Coronary artery (tissue), 2 donors: ENCODE measurements around the gene DPP10.

Source experiments
- DNase-seq: peaks from one replicate; pipeline ENCODE4 v3.0.0-alpha.2; 2017; ENCODE audit warnings: low spot score
- H3K27ac ChIP-seq, 2 donors: fragments of 200-600 bp; sonication (generic); one replicate each; pipeline ENCODE4 v1.5.1; 2016 to 2019
- H3K4me3 ChIP-seq: fragments of 200-600 bp; sonication (generic); 2 replicates; pipeline ENCODE4 v1.5.1; 2016; ENCODE audit warnings: mild to moderate bottlenecking, moderate library complexity
- TF ChIP-seq, protein P1 (sequence below): fragments of 200-600 bp; sonication (generic); IDR thresholded peaks from one replicate; pipeline ENCODE4 v1.5.1; 2019; ENCODE audit warnings: antibody characterized with exemption

DPP10 gene

DNA sequence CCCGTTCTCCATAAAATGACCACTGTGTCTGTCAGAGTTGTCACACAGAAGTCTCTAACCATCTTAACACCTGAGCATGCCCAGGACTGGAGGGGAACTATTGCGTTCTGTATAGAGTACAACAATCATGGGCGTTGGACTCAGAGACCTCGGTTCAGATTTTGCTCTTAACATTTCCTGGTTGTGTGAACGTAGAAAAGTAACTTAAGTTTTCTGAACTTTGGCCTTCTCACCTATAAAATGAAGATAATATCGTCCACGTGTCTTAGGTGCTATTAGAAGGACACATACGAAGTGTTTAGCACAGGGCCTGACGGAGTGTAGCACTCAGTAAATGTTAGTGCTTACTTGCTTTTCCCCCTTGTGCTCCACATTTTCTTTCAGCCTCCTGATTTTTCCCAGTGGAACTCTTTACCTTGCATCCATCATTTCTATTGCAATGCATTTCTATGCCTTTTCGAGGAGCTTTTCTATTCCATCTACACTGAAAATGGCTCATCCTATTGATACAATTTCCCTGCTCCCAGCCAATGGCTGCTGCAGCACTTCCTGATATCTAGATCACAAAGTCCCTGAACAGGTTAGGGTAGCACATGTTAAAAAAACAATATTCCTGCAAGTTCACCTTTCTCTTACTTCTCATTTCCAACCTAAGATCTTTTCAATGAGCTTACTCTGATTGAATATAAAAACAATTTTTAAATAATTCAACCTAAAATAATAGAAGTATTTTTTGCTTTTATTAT is 22.7 kb downstream of the DPP10 start:
- TF ChIP-seq, protein P1, sequence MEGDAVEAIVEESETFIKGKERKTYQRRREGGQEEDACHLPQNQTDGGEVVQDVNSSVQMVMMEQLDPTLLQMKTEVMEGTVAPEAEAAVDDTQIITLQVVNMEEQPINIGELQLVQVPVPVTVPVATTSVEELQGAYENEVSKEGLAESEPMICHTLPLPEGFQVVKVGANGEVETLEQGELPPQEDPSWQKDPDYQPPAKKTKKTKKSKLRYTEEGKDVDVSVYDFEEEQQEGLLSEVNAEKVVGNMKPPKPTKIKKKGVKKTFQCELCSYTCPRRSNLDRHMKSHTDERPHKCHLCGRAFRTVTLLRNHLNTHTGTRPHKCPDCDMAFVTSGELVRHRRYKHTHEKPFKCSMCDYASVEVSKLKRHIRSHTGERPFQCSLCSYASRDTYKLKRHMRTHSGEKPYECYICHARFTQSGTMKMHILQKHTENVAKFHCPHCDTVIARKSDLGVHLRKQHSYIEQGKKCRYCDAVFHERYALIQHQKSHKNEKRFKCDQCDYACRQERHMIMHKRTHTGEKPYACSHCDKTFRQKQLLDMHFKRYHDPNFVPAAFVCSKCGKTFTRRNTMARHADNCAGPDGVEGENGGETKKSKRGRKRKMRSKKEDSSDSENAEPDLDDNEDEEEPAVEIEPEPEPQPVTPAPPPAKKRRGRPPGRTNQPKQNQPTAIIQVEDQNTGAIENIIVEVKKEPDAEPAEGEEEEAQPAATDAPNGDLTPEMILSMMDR = no peak
- Histone ChIP-seq H3K4me3 (no peak overlapping the region), H3K27ac (no peak overlapping the region)
- no peak for DNase-seq

DNA sequence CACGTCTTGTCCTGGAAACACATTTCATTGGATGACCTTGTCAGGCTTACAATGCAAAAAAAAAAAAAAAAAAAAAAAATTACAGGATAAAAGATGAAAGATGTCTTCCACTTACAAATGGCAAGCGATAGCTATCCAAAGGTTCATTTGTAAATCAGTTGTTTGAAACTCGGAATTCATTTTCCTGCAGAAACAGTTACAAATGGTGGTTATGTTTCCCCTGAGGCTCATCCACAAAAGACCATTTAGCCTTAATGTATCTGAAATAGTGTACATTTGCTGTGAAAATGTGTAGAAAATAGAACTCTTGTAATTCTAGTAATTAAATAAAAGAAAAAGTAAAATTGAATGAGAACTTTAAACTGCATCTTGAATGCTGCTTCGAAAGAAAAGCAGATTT is 25.9 kb downstream of the DPP10 start:
- DNase-seq = no peak
- Histone ChIP-seq H3K27ac (no peak overlapping the region), H3K4me3 (no peak overlapping the region)
- TF ChIP-seq, protein P1 = no peak

DNA sequence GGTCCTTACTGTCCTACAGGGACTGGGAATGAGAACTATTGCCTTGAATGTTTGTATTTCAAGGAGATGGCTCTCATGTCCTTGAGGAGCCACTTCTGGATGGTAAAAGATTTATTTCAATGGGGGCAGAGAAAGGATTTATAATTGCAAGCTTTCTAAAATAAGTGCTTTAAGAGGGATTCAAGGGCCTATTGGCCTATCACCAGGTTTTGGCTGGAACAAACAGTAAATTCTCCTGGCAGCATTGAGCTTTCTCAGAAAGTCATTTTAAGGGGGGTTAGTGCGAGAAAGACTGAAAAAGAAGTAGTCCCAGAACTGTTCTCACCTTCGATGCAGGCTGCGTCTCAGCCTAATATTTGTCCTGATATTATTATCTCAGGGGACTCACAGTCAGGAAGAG is 29.8 kb downstream of the DPP10 start:
- TF ChIP-seq, protein P1 = no peak
- no peak for DNase-seq
- Histone ChIP-seq H3K27ac (no peak overlapping the region), H3K4me3 (no peak overlapping the region)

DNA sequence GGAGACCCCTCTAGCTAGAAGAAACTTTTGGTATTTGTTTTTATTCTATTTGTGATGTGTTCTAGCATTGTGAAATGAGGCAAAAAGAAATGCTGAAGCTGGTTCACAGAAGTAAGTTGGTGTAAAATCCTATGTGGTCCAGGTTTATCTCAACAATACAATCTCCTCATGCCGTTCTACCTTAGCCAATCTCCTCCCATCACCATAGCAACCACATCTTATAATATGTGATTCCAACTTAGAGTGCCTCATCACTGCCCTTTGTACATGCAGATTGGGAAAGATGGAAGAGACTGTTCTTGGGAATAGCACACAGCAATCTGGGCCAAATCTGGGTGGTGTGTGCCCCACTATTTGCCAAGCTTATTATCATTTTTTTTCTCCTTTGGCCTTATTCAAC is 30.3 kb downstream of the DPP10 start:
- H3K4me3 ChIP-seq = no peak overlapping the region
- TF ChIP-seq, protein P1 = no peak
- DNase-seq = no peak
- no peak overlapping the region for H3K27ac ChIP-seq

DNA sequence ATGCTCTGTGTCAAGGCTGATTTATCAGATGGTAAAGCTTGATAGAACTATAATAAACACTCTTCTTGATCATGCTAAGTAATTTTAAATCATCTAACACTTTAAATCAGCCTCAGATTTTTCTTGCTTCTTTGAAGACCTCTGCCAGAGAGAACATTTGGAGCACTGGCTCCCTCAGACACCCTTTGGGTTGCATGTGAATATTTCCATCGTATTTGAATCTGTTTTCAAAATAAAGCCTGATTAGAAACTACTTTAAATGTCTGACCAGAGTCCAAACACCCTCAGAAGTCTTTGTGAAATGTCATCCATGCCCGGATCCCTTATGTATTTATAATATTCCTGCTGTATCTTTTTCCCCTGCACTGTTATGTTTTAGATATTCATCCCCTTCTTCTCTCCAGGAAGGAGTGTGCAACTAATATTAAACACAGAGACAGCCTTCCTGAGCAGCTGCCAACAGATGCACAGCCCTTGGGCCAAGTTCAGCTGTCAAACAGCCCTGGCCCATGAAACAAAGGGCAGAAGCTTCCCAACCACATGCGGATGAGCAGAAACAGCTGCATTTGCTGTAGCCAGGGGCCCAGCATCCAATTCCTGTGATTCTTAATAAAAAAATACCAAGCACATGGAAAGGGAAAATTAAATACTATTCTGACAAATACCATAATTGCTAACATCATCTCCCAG is 46.5 kb downstream of the DPP10 start:
- Histone ChIP-seq H3K27ac (no peak overlapping the region), H3K4me3 (no peak overlapping the region)
- TF ChIP-seq, protein P1 = no peak
- DNase-seq = no peak

DNA sequence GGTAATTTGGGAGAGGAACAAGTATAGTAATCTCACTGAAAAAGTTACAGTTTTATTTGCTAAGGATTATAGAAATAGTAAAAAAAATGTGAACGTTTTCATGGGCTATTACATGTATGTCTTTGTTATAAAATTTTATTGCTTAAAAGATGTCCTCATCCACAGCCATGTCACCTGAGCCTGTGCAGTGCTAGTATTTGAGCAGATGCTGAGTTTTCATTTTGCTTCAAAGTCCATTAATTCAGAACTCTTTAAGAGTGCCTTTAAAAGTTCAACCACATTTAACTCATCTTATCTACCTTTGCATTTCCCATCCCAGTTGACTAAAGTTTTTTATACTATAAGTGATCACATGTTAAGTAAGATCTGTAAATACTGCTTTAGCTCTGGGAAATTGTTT is 52.6 kb downstream of the DPP10 start:
- DNase-seq = no peak
- Histone ChIP-seq H3K27ac (no peak overlapping the region), H3K4me3 (no peak overlapping the region)
- TF ChIP-seq, protein P1 = no peak

DNA sequence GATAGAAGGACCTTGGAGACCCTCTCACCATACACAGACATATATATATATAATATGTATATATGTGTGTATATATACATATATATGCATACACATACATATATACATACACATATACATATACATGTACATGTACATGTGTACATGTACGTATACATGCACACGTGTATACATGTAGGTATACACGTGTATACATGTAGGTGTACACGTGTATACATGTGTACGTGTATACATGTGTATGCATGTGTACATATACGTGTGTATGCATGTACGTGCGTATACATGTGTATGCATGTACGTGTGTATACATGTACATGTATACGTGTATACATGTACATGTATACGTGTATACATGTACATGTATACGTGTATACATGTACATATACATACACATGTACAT is 54.5 kb downstream of the DPP10 start:
- TF ChIP-seq, protein P1 = no peak
- DNase-seq = no peak
- H3K4me3 ChIP-seq = no peak overlapping the region
- no peak overlapping the region for H3K27ac ChIP-seq
